NOMO-1 (cell line): ENCODE results near the gene PLPP4.

Experiments used
- DNase-seq, 2 experiments: peaks; one replicate each; lab custom pipeline; 2025; ENCODE audit not compliant: unreplicated experiment in 2 of 2; lab: John Stamatoyannopoulos, UW

The PLPP4 gene

DNA sequence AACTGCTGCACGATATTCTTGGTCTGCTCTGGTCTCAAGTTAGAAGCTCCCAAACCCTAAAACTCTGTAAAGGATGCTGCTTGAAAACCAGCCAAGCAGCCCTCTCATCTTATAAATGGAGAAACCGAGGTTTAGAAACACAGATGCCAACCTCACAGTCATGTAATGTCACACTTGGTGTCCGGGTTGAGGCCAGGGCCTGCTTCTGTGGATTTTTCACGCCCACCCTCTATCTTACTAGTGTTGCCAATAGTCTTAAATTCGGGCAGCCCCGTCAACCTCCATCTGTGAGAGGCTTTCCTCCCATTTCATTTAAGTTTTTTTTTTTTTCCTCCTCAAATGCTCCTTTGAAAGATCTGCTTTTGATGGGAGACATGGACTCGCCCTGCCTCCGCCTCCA is 28.9 kb downstream of the PLPP4 start:
- DNase-seq: no peak

DNA sequence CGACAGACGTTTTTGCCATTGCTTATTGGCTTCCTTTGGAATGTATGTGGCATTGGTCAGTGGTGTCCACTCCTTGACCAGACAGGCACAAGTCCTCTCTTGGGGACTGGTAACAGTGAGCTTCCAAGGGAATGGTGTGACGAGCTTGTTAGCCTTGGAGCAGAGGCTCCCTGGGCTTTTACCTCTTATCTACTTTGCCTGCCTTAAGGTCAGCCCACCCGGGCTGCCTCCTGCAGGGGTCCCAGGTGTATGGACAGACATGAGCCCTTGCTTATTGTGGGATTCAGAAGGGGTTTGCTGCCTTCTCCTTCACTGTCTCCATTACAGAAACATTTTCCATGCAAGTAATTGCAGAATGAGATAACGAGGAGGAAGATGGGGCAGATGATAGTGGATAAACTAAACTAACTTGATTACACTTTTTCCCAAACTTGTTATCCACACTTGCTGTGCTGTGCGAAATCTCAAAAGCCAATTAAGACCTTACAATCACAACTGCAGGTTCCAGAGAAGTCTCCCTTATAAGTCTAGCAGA is 29.7 kb downstream of the PLPP4 start:
- no peak for DNase-seq

DNA sequence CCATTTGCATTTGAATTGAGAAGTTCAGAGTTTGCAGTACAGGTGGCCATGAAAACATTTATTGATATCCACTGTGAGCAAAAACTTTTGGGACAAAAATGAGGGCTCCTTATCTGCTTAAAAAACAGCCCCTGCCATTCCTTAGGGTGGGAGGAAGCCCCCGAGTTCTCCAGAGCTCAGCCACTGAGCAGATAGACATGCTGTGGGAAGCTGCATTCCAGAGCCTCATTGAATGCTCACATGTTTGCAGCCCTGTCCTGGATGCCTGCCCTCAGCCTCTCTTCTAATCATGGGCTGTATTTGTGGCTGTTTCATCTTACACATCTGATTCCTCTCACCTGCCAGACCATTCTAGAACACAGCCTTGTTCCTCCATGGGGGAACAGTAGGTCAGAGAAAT is 33.3 kb downstream of the PLPP4 start:
- no peak for DNase-seq

DNA sequence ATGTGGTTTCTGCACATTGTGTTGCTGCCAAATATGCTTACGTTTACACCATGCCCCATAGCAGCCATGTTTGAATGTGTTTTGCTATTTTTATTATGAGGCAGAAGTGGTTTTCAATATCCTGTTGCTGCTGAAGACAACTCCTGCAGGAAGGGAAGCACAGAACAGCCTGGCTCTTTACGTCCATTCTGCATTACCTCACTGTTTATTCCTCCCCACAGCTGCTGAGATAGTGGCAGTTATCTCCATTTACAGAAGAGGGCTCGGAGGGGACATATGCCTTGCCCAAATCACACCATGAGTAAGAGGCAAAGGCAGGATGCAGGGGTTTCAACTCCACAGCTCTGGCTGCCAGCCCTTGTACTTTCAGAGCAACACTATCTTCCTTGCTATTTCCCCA is 35.3 kb downstream of the PLPP4 start:
- no peak for DNase-seq

DNA sequence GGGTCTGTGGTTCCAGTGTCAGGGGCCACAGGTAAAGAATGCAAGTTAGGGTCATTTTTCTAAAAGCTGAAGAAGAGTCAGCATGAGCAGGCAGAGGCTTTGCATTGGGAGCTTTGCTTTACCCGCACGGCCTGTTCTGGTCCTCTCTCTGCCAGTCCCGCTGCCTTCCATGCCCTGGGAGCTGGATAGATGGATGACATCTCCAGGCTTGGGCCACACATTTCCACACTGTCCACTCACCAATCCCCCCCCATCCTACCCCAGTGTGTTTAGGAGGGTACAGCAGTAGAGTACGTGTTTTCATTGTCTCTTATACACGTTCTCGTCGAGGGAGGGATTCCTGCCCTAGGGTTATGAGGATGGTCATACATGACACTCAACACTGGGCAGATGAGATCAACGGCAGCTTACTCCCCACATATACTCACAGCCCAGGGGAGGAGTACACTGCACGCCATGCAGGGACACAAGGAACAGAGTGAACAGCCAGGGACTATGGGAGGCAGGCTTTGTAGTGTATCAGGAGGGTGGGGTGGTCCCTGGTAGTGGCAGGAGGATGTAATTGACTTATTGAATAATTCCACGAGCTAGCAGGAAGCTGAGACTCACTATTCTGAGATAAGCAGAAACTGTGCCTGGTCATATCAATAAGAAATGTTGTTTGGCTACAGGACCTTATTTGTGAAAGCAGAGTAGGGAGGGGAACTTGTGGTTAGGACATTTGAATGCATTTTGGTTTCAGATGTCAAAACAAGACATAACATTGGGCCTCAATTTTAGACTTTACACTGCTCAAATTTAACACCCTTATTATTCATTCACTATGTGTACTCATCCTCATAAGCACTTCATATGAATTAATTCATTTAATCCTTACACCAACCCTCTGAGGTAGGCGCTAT is 36.6 kb downstream of the PLPP4 start:
- no peak for DNase-seq

DNA sequence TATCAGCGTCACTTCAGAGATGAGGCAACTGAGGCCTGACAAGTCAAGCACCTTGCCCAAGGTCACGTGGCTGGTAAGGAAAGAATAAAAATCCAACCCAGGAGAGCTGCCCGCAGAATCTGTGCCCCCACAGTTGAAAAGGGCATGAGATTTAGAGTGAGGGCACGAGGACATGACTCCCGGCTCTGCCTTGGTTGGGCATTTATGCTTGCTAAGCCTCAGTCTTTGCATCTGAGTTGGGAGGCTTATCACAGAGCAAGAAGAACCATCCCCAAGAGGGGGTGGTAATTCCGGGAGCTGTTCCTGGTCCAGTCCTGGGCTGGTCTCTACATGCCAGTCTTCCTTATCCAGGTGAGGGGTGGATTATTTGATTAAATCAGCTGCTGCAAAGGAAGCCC is 37.3 kb downstream of the PLPP4 start:
- DNase-seq: no peak

DNA sequence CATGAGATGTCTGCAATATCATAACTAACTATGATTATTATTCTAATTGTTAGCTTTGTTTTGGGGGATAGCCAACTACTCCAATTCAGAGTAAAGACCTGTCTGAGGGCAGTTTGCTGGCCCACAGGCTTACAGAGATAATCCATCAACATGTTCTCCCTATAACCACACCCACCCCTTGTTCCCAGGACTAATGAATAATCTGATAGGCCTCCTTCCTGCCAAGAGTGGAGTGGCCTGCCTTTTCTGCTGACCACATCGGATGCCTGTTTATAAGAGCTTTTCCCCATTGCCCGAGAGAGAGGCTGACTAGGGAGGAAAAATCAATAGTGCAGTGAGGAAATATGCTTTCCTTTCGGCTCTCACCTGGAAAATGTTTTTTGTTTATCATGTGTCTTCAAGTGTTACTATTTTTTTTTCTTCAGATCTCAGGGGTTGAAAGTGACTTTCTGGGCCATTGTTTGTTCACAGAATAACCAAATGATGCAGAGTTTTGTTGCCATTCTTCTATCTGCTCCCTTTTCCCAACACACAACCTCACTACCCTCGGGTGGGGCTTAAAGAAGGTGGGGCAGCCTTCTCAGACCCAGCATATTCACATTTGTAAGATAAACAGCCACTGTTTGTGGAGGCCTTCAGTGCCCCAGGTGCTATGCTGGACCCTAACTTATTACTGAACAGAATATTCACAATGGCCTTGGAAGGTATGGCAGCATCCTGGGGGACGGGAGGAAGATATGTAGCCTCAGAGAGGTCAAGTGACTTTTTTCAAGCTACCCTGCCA is 38.4 kb downstream of the PLPP4 start:
- DNase-seq: no peak

DNA sequence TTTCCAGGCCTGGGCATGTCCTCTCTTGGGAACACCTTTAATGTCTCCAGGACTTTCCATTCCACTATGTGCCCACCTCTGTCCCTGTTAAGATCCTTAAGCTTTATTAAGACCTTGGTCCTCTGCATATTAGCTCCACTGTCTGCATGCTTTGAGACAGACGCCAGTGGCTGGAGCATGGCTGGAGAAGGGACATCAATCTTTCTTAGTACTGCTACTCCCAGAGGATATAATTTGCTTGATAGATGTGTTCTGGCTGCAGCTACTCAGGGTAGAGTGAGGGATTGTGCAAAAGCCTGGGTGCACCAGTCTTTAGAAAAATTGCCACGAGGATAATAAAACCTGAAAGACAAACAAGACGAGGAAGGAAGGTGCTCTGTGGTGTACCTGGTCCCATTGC is 42.9 kb downstream of the PLPP4 start:
- no peak for DNase-seq

DNA sequence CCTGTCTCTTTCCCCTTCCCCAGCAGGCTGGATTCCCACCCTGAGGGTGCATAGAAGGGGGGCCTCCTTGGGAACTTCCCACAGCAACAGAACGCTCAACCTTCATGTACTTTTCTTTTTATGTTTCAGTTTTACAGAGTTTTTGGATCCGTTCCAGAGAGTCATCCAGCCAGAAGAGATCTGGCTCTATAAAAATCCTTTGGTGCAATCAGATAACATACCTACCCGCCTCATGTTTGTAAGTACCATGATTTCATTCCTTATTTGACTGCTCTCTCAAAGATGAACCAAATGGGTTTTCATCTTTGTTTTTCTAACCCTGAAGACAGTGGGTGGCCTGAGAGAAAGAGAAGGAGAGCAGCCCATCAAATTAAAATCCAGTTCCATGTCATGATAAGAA is 46.7 kb downstream of the PLPP4 start:
- DNase-seq: no peak

DNA sequence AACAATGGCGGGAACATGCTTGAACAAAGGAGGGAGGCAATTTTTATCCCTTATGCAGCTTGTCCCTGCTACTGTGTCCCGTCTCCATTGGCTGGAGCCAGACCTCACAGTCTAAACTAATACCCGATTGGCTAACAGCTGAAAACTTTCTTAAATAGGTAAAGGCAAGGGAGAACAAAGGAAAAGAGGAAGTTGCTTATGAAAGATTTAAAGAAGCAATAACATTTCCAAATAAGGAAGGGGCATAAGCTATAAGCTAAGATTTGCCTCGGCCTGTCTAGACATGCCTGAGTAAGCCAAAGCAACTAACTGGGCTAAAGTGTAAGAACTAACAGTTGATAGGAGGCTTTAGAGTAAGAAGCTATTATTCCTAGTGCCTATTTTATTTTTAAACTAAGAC is 47.2 kb downstream of the PLPP4 start:
- DNase-seq: peak; percentile 46 to 85

DNA sequence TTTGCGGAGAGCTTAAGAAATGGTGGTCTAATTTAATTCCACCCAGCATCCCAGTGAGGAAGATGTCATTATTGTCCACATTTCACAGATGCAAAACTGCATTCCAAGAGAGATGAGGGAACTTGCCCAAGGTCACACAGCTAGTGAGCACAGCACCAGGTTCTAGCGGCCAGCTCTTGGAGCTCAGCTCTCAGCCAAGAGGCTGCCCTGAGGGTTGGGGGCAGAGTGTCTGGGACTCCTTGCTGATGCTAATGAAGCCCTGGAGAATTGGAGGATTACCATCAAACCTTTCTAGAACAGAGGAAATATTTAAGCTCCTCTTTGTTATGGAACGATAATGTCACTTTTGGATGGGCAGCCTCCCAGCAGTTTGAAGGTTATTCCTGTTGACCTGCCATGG is 48.0 kb downstream of the PLPP4 start:
- DNase-seq: no peak

DNA sequence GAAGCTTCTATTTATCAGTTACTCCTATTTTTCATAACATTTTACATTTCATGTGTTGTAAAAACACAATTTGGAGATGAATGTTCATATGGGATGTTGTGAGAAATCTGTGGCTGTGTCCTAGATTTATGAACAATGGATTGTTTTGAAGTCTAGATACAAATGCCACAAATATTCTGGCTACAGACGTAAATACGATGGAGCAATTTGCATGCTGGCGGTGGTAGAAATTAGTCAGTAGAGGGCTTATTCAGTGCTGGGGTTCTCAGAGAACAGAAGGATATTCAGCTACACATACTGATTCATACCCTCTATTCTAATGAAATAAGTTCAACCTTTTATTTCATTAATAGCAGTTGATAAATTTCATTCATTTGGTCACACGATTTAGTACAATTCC is 48.8 kb downstream of the PLPP4 start:
- no peak for DNase-seq

DNA sequence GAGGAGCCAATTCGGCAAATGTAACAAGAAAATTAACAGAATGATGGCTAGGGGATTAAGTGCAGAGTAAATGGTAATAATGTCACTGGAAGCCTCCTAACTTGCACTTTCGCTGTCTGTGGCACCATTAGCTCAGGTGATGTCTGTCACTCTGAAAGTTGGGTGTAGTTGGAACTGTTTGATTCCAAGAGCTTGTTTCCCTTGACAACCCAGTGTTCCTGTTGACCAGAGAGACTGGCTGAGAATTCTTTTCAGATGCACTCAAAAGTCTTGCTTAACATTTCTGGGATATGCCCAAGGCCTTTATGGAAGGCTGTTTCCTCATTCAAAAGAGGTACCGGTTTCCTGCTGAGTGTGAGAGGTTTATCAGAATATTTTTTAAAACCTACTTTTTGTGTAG is 49.6 kb downstream of the PLPP4 start:
- DNase-seq: no peak

DNA sequence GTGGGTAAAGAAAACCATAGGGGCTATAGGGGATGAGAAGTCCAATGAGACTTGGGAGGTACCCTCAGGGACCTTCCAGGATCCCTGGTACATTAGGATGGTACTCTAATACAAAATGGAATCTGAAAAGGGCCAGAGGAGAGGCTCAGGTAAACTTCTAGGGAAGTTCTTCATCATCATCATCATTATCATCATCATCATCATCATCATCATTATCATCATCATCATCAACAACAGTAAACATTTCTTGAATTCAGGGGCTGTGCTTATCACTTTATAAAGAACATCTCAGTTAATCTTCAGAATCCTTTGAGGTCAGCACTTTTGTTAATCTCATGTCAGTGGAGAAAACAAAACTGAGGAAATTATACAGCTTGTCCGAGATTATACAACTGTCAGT is 50.1 kb downstream of the PLPP4 start:
- DNase-seq: no peak

DNA sequence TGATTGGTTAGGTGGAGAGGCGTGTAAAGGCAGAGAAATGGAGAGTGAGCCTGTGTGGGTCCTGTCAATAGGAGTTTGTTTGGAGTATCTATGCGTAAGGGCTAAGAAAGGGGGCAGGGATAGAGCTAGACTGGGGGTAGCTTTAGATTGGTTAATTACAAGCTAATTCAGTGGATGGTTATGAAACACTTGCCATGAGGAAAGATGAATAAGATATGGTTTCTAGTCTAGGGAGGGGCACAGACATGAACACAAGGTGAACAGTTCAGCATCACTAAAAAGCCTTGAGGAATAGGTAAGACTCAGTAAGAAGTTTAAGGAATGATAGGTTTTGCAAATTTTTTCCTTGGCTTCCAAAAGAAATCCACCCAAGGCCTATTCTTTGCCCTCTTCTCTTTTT is 50.6 kb downstream of the PLPP4 start:
- DNase-seq: no peak

DNA sequence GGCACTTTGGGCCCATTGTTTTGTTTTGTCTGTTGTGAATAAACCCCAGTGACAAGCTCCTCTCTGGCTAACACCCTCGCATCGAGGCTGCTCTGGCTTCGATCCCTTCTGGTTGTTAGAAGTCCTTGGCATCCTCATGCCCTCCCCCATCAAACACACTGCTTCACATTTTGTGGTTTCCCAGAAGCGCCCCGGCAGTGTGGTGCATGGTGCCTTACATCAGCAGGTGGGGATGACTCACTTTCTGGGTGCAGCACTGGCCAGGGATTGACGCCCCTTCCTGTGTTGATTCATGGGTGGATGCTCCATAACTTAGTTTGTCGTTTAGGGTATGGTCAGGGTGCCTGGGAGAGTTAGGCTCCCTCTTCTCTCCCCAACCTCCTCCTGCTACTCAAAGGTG is 51.4 kb downstream of the PLPP4 start:
- DNase-seq: no peak

DNA sequence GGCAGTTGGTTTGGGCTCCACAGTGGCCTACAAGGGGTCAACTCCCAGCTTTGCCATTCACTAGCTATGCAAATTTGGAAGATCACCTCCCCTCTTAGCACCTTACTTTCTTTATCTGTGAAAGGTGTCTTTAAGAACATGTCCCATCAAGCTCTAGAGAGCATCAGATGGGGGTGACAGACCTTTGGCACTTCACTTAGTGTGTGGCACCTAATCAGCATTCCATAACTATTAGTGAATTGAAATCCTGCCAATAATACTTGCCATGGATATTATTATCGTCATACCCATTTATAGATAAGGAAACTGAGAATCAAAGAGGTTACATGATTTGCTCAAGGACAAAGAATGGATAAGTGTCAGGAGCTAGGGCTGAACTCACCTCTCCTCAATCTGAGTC is 51.9 kb downstream of the PLPP4 start:
- no peak for DNase-seq

DNA sequence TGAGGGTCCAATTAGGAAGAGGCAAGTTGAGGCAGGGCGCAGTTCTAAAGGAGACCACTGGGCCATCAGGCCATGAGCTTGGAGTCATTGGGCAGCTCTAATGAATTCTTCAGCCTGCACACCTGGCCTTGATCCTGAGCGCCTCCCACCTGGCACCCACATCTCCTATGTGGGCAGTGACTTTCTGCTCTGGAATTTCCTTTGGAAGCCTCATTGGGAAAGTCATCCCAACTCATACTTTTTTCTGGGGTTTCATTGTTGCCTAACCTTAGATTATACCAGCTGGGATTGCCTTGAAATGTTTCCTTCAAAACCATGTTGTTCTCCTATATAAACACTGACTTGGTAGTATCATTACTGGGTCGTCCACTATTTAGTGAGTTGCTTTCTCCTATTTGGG is 54.1 kb downstream of the PLPP4 start:
- DNase-seq: no peak

DNA sequence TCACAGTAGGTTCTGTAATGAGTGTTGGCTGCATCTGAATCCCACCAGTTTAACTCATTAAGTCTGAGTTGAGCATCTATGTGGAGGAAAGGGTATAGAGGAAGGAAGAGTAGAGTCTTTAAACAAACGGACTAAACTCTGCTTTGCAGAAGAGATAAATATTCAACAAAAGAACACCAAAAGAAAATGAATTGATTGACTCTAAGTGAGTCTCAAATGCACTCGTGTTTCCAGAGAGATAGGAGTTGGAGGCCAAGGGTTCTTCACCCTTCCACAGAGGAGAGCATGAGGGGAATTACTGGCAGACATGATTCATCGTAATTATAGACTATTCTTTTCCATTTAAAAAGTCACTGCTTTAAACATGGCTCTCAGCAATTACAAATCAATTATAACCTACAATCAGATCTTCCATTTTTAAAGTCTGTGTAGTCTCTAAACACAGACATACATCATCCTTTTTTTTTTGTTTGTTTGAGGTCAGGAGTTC is 56.3 kb downstream of the PLPP4 start:
- no peak for DNase-seq

DNA sequence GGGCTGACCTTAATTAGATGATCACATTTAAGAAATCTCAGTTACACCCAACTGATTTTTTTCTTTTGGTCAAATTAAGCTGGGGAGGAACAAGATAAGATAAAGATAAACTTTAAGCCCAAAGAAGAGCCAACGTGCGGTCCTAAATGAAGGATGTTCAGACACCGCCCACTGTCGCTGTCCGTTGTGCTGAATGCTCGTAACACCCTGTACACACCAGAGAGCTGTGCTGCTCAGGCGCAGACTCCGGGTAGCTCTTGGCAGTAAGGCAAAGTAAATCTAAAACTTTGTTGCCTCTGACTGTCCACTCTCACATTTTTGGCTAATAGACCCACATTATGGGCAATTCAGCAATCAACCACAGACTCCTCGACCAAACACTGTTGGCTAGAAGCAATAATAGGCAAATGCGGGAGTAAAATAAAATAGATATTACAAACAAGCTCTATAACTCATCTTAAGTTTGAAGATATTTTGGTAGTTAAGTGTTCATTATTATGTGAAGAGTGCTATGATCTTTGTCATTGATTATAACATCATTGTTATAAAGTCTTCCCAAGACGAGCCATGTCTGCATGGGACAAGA is 57.1 kb downstream of the PLPP4 start:
- DNase-seq: peak; percentile 4 to 41

DNA sequence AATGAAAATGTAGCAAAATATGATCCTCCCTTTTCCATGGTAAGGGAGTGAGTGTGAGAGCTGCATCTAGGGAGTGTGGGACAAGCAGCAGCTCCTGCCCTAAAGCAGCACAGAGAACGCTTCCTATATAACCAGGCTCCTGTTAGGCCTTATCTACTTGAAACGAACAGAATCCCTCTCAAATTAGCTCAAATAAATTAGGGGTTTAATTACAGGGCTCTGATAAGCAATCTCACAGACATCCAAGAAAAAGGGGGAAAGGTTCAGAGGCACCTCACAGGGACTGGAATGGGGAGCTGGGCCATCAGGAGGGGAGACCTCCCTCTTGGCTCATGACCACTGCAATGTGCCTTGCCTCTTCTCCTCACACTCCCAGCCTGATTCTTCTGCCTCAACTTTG is 57.9 kb downstream of the PLPP4 start:
- DNase-seq: no peak
